Neural cell (in vitro differentiated cells): Measurements from ENCODE around the gene C6orf132. TPM values are rescaled to one million over a fixed set of nuclear protein-coding genes. Genes with fewer than 3 reads are reported as not detected.

ENCODE experiments used
- H2AFZ ChIP-seq: fragments of 200-600, 300-800 bp; sonication (generic), shearing (Covaris generic); 2 replicates; pipeline ENCODE4 v1.6.0; 2014; ENCODE audit warnings: low read depth, mild to moderate bottlenecking, antibody characterized with exemption, low read length, moderate library complexity
- H3F3A ChIP-seq: fragments of 200-600 bp; shearing (Covaris generic); 2 replicates; pipeline ENCODE4 v1.6.1; 2016; ENCODE audit warnings: mild to moderate bottlenecking, moderate library complexity, mixed read lengths, antibody characterized with exemption, low read length; ENCODE audit not compliant: insufficient read depth, poor library complexity, severe bottlenecking
- H3K27ac ChIP-seq: fragments of 200-600, 300-800 bp; sonication (generic), shearing (Covaris generic); 2 replicates; pipeline ENCODE4 v1.5.1; 2014; ENCODE audit warnings: mild to moderate bottlenecking, low read length, moderate library complexity
- H3K27me3 ChIP-seq: fragments of 300-800, 200-600 bp; sonication (generic), shearing (Covaris generic); 2 replicates; pipeline ENCODE4 v1.6.0; 2014; ENCODE audit warnings: mild to moderate bottlenecking, low read depth, low read length, moderate library complexity; ENCODE audit not compliant: insufficient read depth
- H3K36me3 ChIP-seq: fragments of 300-800, 200-600 bp; sonication (generic), shearing (Covaris generic); 2 replicates; pipeline ENCODE4 v1.5.1; 2014; ENCODE audit warnings: mild to moderate bottlenecking, antibody characterized with exemption, low read length, moderate library complexity; ENCODE audit not compliant: insufficient read depth
- H3K4me2 ChIP-seq: fragments of 300-800, 200-600 bp; sonication (generic), shearing (Covaris generic); 2 replicates; pipeline ENCODE4 v1.6.0; 2014; ENCODE audit warnings: mild to moderate bottlenecking, low read length
- H3K4me3 ChIP-seq: fragments of 300-800, 200-600 bp; sonication (generic), shearing (Covaris generic); 2 replicates; pipeline ENCODE4 v1.5.1; 2014; ENCODE audit warnings: mild to moderate bottlenecking, low read length, moderate library complexity
- H3K79me2 ChIP-seq: fragments of 200-600 bp; shearing (Covaris generic); replicated peaks from 2 replicates; pipeline ENCODE4 v1.6.0; 2014; ENCODE audit warnings: mild to moderate bottlenecking, low read length, moderate library complexity; ENCODE audit not compliant: insufficient read depth
- H3K9ac ChIP-seq: fragments of 300-800, 200-600 bp; sonication (generic), shearing (Covaris generic); 2 replicates; pipeline ENCODE4 v1.6.1; 2016; ENCODE audit warnings: mild to moderate bottlenecking, low read length, mixed read lengths
- H3K9me2 ChIP-seq: fragments of 200-600 bp; shearing (Covaris generic); 2 replicates; pipeline ENCODE4 v1.6.1; 2016; ENCODE audit warnings: mild to moderate bottlenecking, low read length, mixed read lengths; ENCODE audit not compliant: insufficient read depth
- H3K9me3 ChIP-seq: fragments of 200-600, 300-800 bp; sonication (generic), shearing (Covaris generic); 2 replicates; pipeline ENCODE4 v1.6.1; 2016; ENCODE audit warnings: mild to moderate bottlenecking, mixed run types, low read length, moderate library complexity, mixed read lengths
- H4K20me1 ChIP-seq: fragments of 200-600 bp; shearing (Covaris generic); 2 replicates; pipeline ENCODE4 v1.6.1; 2016; ENCODE audit warnings: mild to moderate bottlenecking, mixed run types; ENCODE audit not compliant: insufficient read depth
- CTCF ChIP-seq: fragments of 450-650 bp; IDR thresholded peaks from 2 replicates; pipeline ENCODE4 v1.5.1; 2014; ENCODE audit warnings: antibody characterized with exemption, mild to moderate bottlenecking, moderate library complexity; ENCODE audit not compliant: poor library complexity, severe bottlenecking
- EP300 ChIP-seq: fragments of 450-650 bp; conservative IDR thresholded peaks from 2 replicates; pipeline ENCODE4 v1.6.1; 2014; ENCODE audit warnings: antibody characterized with exemption, mild to moderate bottlenecking, moderate library complexity; ENCODE audit not compliant: poor library complexity, severe bottlenecking
- EZH2 ChIP-seq: fragments of 200-600, 300-800 bp; shearing (Covaris generic), sonication (generic); IDR thresholded peaks from 2 replicates; pipeline ENCODE4 v1.6.1; 2014; ENCODE audit warnings: antibody characterized with exemption, low read length, borderline replicate concordance, mild to moderate bottlenecking; ENCODE audit not compliant: insufficient read depth, poor library complexity, severe bottlenecking
- MXI1 ChIP-seq: fragments of 450-650 bp; conservative IDR thresholded peaks from 2 replicates; pipeline ENCODE4 v1.6.1; 2014; ENCODE audit warnings: antibody characterized with exemption, mild to moderate bottlenecking; ENCODE audit not compliant: poor library complexity, severe bottlenecking
- POLR2AphosphoS5 ChIP-seq: IDR thresholded peaks from 2 replicates; pipeline ENCODE4 v1.6.1; 2012
- RAD21 ChIP-seq: fragments of 450-650 bp; conservative IDR thresholded peaks from 2 replicates; pipeline ENCODE4 v1.6.1; 2014; ENCODE audit warnings: antibody characterized with exemption, mild to moderate bottlenecking, moderate library complexity
- REST ChIP-seq: IDR thresholded peaks from 2 replicates; pipeline ENCODE4 v1.6.1; 2012; ENCODE audit warnings: borderline replicate concordance
- SMC3 ChIP-seq: fragments of 450-650 bp; conservative IDR thresholded peaks from 2 replicates; pipeline ENCODE4 v1.6.1; 2014; ENCODE audit warnings: antibody characterized with exemption, mild to moderate bottlenecking, moderate library complexity; ENCODE audit not compliant: poor library complexity
- TAF1 ChIP-seq: IDR thresholded peaks from 2 replicates; pipeline ENCODE4 v1.6.1; 2012; ENCODE audit warnings: low read depth
- polyA plus RNA-seq: library from polyadenylated mRNA; depleted of rRNA; stranded (reverse); fragments of >200 nt; gene quantifications from 2 replicates; pipeline ENCODE4 v1.2.3, GENCODE V29; 2014

C6orf132 gene
- polyA plus RNA-seq, 1 donor from 2014 or later: not detected

GRCh38 chr6:42110683-42111082 is 31.7 kb downstream of the C6orf132 start:
- Histone ChIP-seq H3K9me3 (no peaks in the 10 kb centered on the region), H3F3A (no peaks in the 10 kb centered on the region), H3K9ac (no peak overlapping the region), H2AFZ (no peak overlapping the region), H3K36me3 (no peaks in the 10 kb centered on the region), H3K79me2 (no peaks in the 10 kb centered on the region), H3K4me2 (no peak overlapping the region), H3K27me3 (no peaks in the 10 kb centered on the region), H3K27ac (no peak overlapping the region), H3K9me2 (no peaks in the 10 kb centered on the region), H3K4me3 (no peak overlapping the region), H4K20me1 (no peaks in the 10 kb centered on the region)
- no peak for TF ChIP-seq CTCF
- no peak for TF ChIP-seq RAD21
- TF ChIP-seq EP300: no peak
- no peak for TF ChIP-seq TAF1
- TF ChIP-seq MXI1: no peak
- no peak for TF ChIP-seq EZH2
- no peak for TF ChIP-seq POLR2AphosphoS5
- no peak for TF ChIP-seq SMC3
- no peak for TF ChIP-seq REST

GRCh38 chr6:42108071-42108470 is 34.3 kb downstream of the C6orf132 start:
- H2AFZ ChIP-seq: no peak overlapping the region
- H3K27me3 ChIP-seq: no peaks in the 10 kb centered on the region
- H3K9me2 ChIP-seq: no peaks in the 10 kb centered on the region
- H3K9me3 ChIP-seq: no peaks in the 10 kb centered on the region
- no peak overlapping the region for H3K4me2 ChIP-seq
- H3K36me3 ChIP-seq: no peaks in the 10 kb centered on the region
- no peaks in the 10 kb centered on the region for H3F3A ChIP-seq
- TF ChIP-seq REST (no peak), EP300 (no peak), EZH2 (no peak), POLR2AphosphoS5 (no peak), RAD21 (no peak), TAF1 (no peak), MXI1 (no peak), CTCF (no peak), SMC3 (no peak)
- H3K4me3 ChIP-seq: no peak overlapping the region
- H3K27ac ChIP-seq: no peak overlapping the region
- no peak overlapping the region for H3K9ac ChIP-seq
- no peaks in the 10 kb centered on the region for H4K20me1 ChIP-seq
- no peaks in the 10 kb centered on the region for H3K79me2 ChIP-seq
